Activated CD4-positive, alpha-beta T cell treated with anti-CD3 and anti-CD28 coated beads, Interleukin-2, Interleukin-4, amounts not matched to agents 100 ng/mL and 50 ng/mL, durations not matched to agents 16 hours and 8 hours (primary cell): ENCODE measurements around the gene PTPN2.

ENCODE experiments used
- DNase-seq: peaks from one replicate; pipeline ENCODE4 v3.0.0-alpha.2; 2020; ENCODE audit warnings: low spot score

The PTPN2 gene

GRCh38 chr18:12857991-12858544 lies 26.0 kb downstream of the PTPN2 start:
- peak; percentile 39 for DNase-seq

GRCh38 chr18:12857215-12857905 lies 26.7 kb downstream of the PTPN2 start:
- peak; percentile 68 for DNase-seq

- DNase-seq: no peak
Observed at GRCh38 chr18:12855916-12856315, 28.1 kb downstream of the PTPN2 start.

- DNase-seq: no peak
Observed at GRCh38 chr18:12852566-12853315, 31.3 kb downstream of the PTPN2 start.

GRCh38 chr18:12851716-12852115 lies 32.3 kb downstream of the PTPN2 start:
- no peak for DNase-seq

GRCh38 chr18:12849548-12849947 lies 34.5 kb downstream of the PTPN2 start:
- DNase-seq: no peak

GRCh38 chr18:12848405-12848804 lies 35.6 kb downstream of the PTPN2 start:
- DNase-seq: no peak

GRCh38 chr18:12844391-12844790 lies 39.6 kb downstream of the PTPN2 start:
- no peak for DNase-seq

- DNase-seq: peak; percentile 60
Observed at GRCh38 chr18:12843420-12844350, 40.4 kb downstream of the PTPN2 start.

- DNase-seq: no peak
Observed at GRCh38 chr18:12842459-12843380, 41.3 kb downstream of the PTPN2 start.

GRCh38 chr18:12841070-12841469 lies 43.0 kb downstream of the PTPN2 start:
- DNase-seq: no peak

- no peak for DNase-seq
Observed at GRCh38 chr18:12840382-12840781, 43.7 kb downstream of the PTPN2 start.

GRCh38 chr18:12839526-12840196 lies 44.4 kb downstream of the PTPN2 start:
- peak; percentile 92 for DNase-seq

- DNase-seq: peak; percentile 73
Observed at GRCh38 chr18:12839057-12839525, 44.9 kb downstream of the PTPN2 start.

- DNase-seq: no peak
Observed at GRCh38 chr18:12838178-12838634, 45.8 kb downstream of the PTPN2 start.

GRCh38 chr18:12837747-12838146 lies 46.3 kb downstream of the PTPN2 start:
- no peak for DNase-seq

- no peak for DNase-seq
Observed at GRCh38 chr18:12836551-12836950, 47.5 kb downstream of the PTPN2 start.

- no peak for DNase-seq
Observed at GRCh38 chr18:12828116-12829051, 55.7 kb downstream of the PTPN2 start.

GRCh38 chr18:12827588-12827987 lies 56.4 kb downstream of the PTPN2 start:
- DNase-seq: no peak
